Activated CD8-positive, alpha-beta memory T cell treated with anti-CD3 and anti-CD28 coated beads for 24 hours (primary cell): ENCODE results near the gene RGPD5.
"Not testable (repeated sequence)": the region's sequence is repeated elsewhere in the genome, so short reads cannot be mapped to it uniquely, and the experiment has no call there.

Experiments
- DNase-seq: peaks from one replicate; pipeline ENCODE4 v3.0.0-alpha.2; 2020

The RGPD5 gene

GRCh38 chr2:109894141-109894540 lies 100.0 kb downstream of the RGPD5 start:
- DNase-seq = not testable (repeated sequence)

DNA sequence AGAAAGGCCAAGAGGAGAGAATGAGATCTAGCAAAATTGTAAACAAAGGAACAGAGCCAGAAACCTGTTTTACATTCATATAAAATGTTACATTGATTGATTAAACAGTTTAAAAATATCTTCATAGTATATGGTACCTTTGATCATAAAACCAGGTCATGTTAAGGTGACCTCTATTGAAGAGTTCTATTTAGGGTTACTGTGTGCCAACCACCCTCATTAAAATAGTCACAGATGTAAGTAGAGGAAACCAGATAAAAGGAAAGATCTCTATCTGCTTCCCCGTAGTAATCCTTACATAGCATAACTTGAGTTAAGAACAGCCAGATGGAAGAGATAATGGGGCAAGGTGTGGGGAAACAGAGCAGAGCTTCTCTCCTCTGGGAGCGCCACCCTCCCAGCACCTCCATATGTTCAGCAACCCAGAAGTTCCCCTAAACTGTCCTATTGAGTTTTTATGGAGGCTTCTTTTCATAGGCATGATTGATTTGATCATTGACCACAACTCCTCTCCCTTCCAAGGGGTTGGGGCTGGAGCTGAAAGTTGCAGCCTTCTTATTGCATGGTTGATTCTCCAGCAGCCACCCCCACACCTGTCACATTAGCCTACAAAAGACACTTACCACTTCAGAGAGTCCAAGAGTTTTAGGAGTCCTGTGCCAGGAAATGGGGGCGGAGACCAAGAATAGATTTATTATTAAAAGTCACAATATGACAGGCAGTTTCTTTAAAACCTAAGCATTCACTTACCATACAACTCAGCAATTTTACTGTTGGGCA lies 101.2 kb downstream of the RGPD5 start:
- DNase-seq = not testable (repeated sequence)

DNA sequence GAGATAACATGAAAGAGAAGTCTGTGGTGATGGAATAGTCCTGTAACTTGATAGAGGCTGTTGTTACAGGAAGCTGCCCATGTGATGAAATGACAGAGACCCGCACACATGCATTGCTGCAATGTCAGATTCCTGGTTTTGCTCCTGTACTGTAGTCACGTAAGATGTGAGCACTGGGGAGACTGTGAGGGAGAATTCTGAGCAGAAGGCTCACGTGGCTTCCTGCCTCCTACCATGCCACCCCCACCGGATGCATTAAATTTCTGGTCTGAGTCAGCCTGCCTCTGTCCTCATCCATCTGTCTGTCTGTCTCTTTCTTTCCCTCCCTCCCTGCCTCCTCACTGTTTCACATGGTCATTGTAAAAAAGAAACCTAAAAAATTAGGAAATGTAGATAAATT lies 102.1 kb downstream of the RGPD5 start:
- DNase-seq = not testable (repeated sequence)

DNA sequence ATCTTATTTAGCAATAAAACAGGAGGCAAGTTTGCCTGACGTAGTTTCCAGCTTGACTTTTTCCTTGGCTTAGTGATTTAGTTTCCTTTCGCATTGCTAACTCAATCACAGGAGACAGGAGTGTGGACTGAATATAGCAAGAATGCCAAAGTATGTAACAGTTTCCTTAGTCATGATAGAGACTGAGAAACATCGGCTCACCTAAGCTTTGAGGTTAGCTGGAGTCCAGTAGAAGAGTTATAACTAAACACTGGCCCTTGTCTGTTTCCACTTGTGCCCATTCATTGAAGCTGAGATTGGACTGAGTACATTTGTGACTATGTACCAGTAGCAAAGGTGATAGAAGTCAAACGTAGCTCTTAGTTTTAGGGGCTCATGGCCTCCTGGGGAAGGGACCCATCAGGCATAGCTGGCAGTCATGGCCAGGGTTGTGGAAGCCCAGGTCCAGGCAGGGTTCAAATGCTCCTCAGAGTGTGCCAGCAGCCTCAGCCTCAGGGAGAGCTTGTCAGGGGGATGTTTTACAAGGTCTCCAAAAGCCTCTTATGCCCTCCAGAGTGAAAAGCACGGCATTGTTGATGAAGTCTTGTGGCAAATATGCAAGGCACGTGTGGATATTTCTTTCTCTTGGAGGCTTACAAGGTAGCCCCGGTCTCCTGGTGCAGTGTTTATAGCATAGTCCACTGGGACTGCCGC lies 103.8 kb downstream of the RGPD5 start:
- DNase-seq = not testable (repeated sequence)

DNA sequence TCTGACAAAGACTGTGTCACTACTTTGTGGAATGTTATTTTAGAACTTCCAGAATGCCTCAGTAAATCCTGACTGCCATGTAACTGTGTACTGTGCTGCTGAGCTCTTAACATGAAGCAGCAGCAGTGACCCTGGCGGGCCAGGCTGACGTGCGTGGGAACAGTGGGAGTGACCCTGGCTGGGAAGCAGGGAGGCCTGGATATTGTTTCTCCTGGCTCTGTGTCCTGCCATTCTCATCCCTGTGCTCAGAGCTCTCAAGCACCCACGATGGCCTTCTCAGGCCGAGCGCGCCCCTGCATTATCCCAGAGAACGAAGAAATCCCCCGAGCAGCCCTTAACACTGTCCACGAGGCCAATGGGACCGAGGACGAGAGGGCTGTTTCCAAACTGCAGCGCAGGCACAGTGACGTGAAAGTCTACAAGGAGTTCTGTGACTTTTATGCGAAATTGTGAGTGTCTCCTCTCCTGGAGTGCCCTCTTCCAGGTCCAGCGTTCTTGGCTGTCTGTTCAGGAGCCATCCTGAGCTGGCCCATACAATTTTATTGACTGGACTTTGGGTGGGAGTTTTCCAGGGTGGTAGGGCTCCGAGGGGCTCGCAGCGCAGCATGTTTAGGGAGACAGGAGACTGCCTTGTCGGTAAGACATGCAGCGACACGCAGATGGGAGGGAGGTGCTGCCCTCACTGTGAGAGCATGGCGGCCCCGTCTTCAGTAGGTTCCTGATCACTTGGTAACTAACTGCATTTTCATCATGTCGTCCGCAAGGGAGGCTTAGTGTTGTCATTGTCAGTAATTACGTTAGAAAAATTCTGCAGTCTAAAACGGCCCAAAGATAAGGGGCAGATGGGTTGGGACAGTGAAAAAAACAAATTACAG lies 104.6 kb downstream of the RGPD5 start, which contains the start of gene LIMS3:
Gene LIMS3 (plus strand): TSS at position 227 of the 875 bp plus-strand sequence. CDS start 41 bp downstream, at position 268.
- not testable (repeated sequence) for DNase-seq

- not testable (repeated sequence) for DNase-seq
Observed at GRCh38 chr2:109905796-109906195, 111.7 kb downstream of the RGPD5 start.
